Measurements from ENCODE around the gene FNDC3B.

The FNDC3B gene

GRCh38 chr3:172155897-172156585 lies 116.7 kb downstream of the FNDC3B start:
- no peak for DNase-seq

- no peak for DNase-seq
Observed at GRCh38 chr3:172156586-172156955, 117.2 kb downstream of the FNDC3B start.

- no peak for DNase-seq
Observed at GRCh38 chr3:172157564-172158258, 118.3 kb downstream of the FNDC3B start.

GRCh38 chr3:172158741-172159140 lies 119.4 kb downstream of the FNDC3B start:
- DNase-seq, result no peak

- DNase-seq, result no peak
Observed at GRCh38 chr3:172159376-172159775, 120.0 kb downstream of the FNDC3B start.

- DNase-seq, result no peak
Observed at GRCh38 chr3:172159962-172160538, 120.7 kb downstream of the FNDC3B start.

- DNase-seq, result no peak
Observed at GRCh38 chr3:172161133-172161789, 121.9 kb downstream of the FNDC3B start.

- DNase-seq, result no peak
Observed at GRCh38 chr3:172161959-172162358, 122.6 kb downstream of the FNDC3B start.

GRCh38 chr3:172163320-172163719 lies 123.9 kb downstream of the FNDC3B start:
- no peak for DNase-seq

GRCh38 chr3:172164620-172165362 lies 125.4 kb downstream of the FNDC3B start:
- no peak for DNase-seq

- no peak for DNase-seq
Observed at GRCh38 chr3:172166261-172166660, 126.9 kb downstream of the FNDC3B start.

GRCh38 chr3:172166890-172167289 lies 127.5 kb downstream of the FNDC3B start:
- DNase-seq, result no peak

- DNase-seq, result no peak
Observed at GRCh38 chr3:172167892-172168648, 128.7 kb downstream of the FNDC3B start.

- no peak for DNase-seq
Observed at GRCh38 chr3:172170073-172170709, 130.8 kb downstream of the FNDC3B start.

- DNase-seq, result no peak
Observed at GRCh38 chr3:172170841-172171240, 131.5 kb downstream of the FNDC3B start.

GRCh38 chr3:172171396-172172075 lies 132.2 kb downstream of the FNDC3B start:
- no peak for DNase-seq

- DNase-seq, result no peak
Observed at GRCh38 chr3:172173316-172174254, 134.2 kb downstream of the FNDC3B start.

- no peak for DNase-seq
Observed at GRCh38 chr3:172174513-172175253, 135.3 kb downstream of the FNDC3B start.

GRCh38 chr3:172175254-172175599 lies 135.8 kb downstream of the FNDC3B start:
- DNase-seq, result no peak

Measured in NCI-H748 treated with DMSO at 0.1 percent for 48 hours (cell line).